Measurements from ENCODE around the gene COL18A1. TPM values are rescaled to one million over a fixed set of nuclear protein-coding genes. Genes with fewer than 3 reads are reported as not detected.

Gene COL18A1
- total RNA-seq, 1 experiment from 2014 or later: 353 TPM

DNA sequence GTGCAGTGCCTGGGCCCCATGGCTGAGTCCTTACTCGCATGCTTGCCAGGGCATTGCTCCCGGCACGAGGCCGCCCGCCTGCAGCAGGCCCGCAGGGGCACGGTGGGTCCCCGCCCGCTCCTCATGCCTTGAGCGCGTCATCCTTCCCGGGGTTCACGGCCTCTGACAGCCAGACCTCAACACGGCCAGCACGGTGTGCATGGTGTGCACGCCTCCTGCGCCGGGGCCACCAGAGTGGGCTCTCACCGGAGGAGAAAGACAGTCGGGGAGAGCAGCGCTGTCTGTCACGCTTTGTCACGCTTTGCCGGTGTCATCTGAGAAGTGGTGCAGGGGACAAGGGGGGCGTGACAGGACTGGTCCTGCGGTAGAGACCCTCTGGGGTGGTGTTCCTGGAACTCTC is 11.9 kb upstream of the COL18A1 start:
- in situ Hi-C loops (cut with HindIII; ENCODE audit: low sequenced_read_pairs): no loop called here
- no peak for DNase-seq (ENCODE audit: low spot score)

DNA sequence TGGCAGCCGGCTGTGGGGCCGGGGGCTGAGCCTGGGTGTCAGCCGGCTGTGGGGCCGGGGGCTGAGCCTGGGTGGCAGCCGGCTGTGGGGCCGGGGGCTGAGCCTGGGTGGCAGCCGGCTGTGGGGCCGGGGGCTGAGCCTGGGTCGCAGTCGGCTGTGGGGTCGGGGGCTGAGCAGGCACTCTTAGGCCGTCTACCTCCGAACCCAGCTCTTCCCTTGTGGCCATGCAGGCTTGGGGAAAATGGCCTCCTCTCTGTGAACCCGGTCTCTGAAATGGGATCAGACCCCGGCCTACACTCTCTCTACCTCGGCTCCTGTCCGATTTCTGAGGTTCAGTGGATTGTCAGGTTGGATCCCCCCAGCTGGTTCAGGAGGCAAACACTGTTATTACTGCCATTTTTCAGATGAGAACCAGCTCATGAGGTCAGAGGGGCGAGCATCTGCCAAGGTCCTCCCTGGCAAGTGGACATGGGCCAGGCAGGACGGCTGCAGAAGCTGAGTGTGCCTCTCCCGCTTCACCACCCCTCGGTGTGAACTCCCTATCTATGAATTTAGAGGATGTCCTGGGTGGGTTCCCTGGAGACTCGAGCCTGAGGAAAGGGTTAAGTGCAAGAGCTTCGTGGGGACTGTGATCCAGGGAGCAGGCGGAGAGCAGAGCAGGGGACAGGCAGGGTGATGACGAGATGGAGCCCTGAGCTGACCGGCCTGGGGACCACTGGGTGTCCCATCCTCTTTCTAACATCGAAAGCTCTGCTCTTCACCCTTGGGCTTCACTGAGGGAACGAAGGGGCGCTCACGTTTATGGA is 10.9 kb upstream of the COL18A1 start:
- in situ Hi-C loops (cut with HindIII; ENCODE audit: low sequenced_read_pairs): no loop called here
- no peak for DNase-seq (ENCODE audit: low spot score)

DNA sequence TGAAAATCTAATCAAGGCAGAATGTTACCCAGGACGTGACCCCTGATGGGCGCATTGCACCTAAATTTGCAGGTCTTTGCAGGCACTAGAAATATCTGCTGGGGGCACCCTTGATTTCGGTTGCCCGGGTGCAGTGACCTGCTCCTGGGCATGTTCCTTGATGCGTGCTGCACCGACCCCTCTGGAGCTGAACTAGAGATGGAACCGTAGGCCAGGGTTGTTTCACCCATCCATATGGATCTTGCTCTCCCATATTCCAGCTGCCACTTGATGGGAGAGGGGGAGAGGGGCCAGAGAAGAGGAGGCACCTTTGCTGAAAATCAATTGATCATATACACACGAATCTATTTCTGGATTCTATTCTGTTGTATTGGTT is 8.4 kb upstream of the COL18A1 start:
- in situ Hi-C loops (cut with HindIII; ENCODE audit: low sequenced_read_pairs): no loop called here
- no peak for DNase-seq (ENCODE audit: low spot score)

DNA sequence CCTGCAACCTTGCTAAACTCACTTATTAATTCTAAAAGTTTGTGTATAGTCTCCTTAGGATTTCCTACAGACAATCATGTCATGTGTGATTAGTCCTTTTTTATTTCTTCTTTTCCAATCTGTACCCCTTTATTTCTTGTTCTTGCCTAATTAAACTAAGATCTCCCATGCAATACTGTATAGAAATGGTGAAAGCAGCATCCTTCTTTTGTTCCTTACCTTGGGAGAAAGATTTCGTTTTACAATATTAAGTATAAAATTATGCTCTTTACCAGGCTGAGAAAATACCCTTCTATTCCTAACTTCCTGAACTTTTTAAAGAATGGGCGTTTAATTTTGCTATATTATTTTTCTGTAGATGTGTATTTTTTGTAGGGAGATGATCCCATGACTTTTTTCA is 7.6 kb upstream of the COL18A1 start:
- in situ Hi-C loops (cut with HindIII; ENCODE audit: low sequenced_read_pairs): no loop called here
- no peak for DNase-seq (ENCODE audit: low spot score)

DNA sequence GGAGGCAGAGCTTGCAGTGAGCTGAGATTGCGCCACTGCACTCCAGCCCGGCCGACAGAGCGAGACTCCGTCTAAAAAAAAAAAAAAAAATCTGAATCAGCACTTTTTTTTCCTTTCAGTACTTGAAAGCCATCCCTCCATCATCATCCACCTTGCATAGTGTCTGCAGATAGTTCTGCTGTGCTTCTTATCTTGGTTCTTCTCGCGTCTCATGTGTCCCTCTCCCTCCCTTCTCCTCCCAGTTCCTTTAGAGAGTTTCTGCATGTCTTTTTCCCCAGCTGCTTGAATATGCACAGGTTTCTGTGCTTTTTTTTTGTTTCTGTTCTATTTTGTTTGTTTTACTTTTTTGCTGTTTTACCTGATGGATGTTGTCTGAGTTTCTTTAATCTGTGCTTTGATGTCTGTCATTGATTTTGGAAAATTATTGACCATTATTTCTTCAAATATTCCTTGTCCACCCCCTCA is 3.9 kb upstream of the COL18A1 start:
- in situ Hi-C loops (cut with HindIII; ENCODE audit: low sequenced_read_pairs): no loop called here
- DNase-seq (ENCODE audit: low spot score): no peak

DNA sequence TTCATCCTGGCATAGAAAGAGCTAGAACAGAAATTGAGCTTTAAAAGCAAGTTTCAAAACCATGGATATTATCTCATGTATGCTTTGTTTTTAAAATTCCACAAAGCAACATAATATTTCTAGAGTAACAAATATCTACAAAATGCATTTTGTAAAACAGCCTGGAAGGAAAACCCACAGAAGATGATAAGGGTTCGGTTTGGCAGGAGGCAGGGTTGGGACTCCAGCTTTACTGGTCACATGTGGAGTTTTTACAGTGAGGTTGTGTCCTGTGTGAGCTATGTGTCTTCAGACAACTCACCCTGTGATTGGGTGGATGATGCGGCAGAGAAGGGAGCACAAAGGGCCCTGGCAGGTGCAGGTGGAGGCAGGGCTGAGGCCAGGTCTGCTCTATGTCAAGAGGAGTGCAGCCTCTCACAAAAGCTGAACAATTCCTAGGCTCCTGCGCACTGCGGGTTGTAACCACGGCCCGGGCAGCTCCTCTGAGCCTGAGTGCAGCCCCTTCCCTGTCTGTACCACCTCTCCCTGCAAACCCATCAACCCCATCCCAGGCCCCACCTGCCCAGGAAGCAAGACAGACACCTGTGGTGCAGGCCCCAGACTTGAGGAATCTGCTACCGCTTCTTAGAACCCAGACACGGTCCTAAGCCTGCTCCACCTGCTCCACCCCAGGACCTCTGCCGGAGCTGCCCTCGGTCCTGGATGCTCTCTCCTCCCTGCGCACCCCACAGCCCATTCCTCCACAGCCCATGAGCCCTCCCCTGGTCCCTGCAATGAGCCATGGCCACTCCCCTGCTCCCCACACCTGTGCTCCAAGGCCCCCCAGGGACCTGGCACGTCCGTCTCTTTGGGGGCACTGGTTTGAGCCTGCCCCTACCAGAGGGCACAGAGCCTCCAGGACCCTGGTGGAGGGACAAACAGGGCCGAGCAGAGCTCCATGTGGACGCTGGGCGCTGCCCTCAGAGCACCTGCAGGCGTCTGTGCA is 2.8 kb upstream of the COL18A1 start:
- no peak for DNase-seq (ENCODE audit: low spot score)
- in situ Hi-C loops (cut with HindIII; ENCODE audit: low sequenced_read_pairs): no loop called here

DNA sequence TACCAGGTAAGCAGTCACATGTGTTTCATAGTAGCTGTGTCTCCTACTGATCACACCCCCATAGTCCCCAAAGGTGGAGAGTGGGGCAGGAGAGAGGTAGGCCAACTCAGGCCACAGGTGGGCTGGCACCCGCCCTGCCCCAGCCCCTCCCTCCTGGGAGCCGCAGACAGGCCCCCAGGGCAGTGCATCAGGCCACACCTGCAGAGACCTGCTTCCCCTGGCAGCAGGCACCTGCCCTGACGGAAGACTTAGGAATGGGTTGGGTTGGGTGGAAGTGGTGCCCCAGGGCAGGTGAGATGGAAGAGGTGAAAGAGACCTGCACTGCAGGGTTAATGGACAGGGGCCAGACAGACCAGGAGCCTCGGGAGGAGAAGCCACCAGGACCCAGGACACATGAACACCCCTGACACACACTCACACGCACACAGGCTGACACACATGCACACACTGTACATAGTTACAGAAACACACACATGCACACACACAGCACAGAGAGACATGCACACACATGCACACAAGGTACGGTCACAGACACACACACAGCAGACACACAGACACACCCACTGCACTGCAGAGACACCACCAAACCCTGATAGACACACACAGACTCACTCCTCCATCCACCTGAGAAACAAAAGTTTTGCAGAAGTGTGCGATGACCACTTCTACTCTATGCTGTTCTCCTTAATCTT is 1.7 kb upstream of the COL18A1 start:
- in situ Hi-C loops (cut with HindIII; ENCODE audit: low sequenced_read_pairs): no loop called here
- no peak for DNase-seq (ENCODE audit: low spot score)

DNA sequence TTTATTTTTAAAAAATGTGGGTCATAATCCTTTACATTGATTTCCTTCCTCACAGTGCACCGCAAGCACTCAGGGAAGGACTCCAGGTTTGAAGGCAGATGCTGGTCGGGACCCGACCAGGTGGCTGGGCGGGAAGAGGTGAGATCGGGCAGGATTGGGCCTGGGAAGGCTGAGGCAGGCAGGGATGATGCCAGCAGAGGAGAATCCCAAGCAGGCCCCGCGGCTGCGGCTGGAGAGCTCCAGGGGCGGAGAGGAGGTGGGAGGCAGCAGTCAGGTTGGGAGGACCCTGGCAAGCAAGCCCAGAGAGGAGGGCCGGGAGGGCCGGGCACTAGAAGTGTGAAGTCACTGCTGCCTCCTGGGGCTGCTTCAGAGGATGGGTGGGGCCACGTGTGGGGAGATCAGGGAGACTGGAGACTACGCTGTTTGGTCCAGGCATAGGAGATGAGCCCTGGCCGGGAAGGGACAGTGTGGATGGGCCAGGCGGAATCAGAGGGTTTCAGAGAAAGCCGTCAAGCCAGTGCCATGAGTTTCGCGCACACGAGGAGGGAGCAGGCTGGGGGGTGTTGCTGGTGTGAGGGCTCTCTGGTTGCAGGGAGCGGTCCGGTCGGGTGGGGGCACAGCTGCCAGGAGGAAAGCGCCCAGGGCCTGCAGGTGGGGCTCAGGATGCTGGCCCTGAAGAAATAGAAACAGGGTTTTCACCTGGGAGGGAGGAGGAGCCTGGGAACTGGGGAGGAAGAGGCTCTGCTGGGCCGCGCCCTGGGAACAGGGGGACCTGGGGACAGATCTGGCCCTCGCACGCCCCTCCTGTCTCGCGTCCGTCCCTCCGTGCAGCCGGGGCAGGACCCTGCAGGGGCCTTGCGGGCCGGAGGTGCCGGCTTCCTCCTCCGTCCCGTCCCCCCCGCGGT is 888 bp upstream of the COL18A1 start:
- in situ Hi-C loops (cut with HindIII; ENCODE audit: low sequenced_read_pairs): no loop called here
- no peak for DNase-seq (ENCODE audit: low spot score)

DNA sequence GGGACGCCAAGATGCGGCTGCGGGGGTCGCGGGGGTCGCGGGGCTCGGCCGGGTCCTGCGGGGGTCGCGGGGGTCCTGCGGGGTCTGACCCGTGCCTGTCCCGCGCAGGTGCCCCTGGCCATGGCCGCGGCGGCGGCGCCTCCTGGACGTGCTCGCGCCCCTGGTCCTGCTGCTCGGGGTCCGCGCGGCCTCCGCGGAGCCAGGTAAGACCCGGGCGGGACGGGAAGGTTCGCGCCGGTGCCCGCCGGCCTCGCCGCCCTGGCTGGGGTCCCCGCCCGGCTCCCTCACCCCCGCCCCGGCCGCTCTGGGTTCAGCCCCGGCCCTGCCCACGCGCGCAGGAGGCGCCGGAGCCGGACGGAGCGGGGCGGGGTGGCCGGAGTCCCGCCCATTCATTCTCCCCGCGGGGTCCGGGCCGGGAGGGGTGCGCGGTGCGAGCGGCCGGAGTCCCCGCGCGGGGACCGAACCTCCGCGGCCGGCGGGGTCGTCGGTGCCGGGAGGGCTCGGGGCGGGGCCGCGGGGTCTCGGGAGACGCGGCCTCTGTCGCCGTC is 380 bp downstream of the COL18A1 start:
- no peak for DNase-seq (ENCODE audit: low spot score)
- in situ Hi-C loops (cut with HindIII; ENCODE audit: low sequenced_read_pairs): no loop called here

DNA sequence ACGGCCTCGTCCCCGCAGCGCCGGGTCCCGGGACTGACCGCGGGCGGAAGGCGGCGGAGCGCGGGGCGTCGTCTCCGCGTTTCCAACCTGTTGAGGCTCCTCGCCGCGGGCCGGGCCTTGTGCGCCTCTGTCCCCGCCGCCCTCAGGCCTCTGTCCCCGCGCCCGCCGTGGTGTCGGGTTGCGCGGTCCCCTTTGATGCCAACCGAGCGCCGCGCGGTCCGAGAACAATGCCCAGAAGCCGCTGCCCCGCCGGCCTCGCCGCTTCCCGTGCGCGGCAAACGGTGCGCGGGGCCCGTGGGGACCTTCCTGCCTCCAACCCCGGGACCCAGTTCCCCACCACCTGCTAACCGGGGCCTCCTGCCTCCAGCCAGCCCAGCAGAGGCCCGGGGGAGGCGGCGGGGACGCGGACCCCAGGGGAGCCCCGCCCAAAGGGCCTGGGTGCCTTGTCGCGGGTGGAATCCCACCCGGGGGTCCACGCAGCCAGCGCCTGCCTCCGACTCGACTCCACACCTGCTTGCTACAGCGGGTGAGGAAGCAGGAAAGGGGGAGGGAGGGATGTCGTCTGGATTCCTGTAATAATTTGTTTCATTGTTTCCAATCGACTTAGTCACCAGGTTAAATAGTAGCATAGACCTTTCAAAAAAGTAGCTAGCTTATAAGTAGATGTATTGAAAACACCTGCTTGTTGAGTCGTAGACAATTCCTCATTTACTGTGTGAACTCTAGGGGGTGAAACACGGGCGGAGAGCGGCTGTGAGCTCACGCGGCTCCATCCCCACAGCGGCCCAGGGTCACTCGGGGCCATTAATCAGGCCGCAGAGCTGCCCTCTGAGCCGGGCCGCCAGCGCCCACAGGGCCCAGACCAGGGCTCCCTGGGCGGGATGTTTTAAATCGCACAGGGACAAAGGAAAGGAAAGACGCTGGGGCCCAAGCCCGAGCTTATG is 1.1 kb downstream of the COL18A1 start:
- in situ Hi-C loops (cut with HindIII; ENCODE audit: low sequenced_read_pairs): no loop called here
- DNase-seq (ENCODE audit: low spot score): no peak

DNA sequence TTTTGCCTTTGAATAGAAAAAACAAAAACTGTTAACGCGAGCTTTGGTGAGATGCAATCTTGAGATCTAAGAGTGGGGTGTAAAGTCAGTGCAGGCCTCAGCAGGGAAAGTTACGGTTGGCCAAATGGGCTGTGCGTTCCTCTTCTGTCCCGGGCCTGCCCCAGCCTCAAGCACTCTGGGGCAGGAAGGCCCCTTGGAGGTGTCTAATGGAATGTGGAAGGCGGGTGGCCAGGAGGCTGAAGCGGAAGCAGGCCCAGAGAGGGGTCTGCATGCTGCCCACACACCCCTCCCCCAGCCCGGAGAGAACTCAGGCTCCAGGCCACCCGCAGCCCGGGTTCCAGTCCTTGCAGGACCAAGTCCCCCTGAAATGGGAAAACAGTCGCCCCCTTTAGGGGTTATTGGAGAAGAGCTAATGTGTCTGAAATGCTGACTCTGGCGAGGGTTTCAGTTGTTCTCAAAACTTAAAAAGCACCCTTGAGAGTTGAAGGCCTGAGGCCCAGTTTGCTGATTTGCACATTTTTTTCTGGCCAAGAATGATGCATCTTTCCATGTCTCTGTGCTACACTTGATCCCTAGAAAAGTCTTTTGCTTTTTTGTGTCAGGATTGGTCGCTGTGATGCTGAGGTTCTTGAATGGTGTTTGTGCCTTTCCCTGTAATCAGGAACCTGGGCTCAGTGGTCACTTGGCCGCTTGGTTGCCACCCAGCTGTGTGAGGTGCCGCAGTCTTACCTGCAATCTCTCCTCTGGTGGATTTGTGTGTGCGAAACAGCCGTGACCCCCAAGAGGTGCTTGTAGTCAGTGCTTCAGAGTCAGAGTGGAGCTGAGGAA is 2.0 kb downstream of the COL18A1 start:
- in situ Hi-C loops (cut with HindIII; ENCODE audit: low sequenced_read_pairs): no loop called here
- DNase-seq (ENCODE audit: low spot score): peak; percentile 22

DNA sequence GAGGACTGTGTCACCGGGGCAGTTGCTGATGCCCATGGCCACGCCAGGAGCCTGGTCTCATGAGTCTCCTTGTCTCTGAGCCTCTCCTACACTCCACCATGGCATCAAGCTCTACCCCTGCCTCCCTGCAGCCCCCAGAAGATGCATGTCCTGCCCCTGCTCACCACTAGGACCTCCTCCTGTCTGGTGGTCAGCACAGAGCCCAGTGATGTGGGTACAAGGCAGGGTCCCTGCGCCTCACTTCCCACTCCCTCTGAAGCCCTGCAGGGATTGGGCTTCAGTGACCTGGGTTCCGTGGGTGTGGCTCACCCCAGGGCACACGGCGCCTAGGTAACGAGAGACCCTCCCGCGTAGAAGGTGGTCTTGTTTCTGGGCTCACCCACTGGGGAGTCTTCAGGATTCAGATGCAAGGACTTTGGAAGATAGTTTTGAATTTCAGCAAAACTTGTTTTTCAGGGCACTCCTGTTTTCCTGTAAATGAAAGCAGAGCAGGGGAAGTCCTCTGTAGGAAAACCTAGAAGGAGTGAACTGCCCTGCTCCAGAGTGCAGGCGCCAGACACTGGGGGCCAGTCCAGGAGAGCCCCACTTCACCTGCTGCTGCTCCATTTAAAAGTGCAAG is 2.8 kb downstream of the COL18A1 start:
- DNase-seq (ENCODE audit: low spot score): no peak
- in situ Hi-C loops (cut with HindIII; ENCODE audit: low sequenced_read_pairs): no loop called here

DNA sequence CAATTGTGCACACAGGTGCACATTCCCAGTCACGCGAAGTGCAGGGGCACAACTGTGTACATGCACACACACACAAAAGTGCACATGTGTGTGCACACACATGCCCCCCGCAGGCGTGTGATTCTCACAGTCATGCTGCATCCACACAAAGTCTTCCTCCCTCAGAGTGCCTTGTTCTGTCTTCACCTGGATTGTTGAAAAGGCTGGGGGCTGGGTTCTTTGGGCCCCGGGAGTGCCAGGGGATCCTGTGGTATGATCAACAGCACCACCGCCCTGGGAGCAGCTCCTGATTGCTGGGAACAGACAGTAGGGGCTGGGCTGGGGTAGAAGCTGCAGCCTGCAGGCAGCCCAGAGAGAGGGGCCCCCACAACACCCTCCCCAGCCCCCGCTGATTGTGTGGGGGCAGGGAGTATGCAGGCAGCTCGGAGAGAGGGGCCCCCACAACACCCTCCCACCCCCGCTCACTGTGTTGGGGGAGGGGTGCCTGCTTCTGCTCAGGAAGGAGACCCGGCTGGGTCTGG is 3.4 kb downstream of the COL18A1 start:
- no peak for DNase-seq (ENCODE audit: low spot score)
- in situ Hi-C loops (cut with HindIII; ENCODE audit: low sequenced_read_pairs): no loop called here

DNA sequence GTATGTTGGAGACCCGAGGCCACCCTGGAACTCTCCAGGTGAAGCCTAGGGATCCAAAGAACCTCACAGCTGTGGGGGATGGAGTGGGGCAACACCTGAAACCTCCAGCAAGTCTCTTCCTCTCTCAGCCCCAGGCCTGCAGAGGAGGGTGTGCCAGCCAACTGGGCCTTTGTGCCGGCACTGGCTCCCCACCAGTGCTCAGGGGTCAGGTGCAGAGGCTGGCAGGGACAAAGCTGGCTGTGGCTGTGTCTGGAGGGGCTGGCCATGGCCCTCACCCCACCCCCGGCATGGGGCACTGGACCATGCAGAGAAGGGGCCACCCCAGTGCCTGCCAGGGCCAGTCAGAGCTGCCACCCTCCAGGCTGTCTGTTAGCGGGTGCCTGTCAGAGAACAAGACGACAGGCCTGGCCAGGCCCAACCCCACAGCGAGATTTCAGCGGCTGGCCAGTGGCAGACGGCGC is 3.9 kb downstream of the COL18A1 start:
- no peak for DNase-seq (ENCODE audit: low spot score)
- in situ Hi-C loops (cut with HindIII; ENCODE audit: low sequenced_read_pairs): no loop called here

DNA sequence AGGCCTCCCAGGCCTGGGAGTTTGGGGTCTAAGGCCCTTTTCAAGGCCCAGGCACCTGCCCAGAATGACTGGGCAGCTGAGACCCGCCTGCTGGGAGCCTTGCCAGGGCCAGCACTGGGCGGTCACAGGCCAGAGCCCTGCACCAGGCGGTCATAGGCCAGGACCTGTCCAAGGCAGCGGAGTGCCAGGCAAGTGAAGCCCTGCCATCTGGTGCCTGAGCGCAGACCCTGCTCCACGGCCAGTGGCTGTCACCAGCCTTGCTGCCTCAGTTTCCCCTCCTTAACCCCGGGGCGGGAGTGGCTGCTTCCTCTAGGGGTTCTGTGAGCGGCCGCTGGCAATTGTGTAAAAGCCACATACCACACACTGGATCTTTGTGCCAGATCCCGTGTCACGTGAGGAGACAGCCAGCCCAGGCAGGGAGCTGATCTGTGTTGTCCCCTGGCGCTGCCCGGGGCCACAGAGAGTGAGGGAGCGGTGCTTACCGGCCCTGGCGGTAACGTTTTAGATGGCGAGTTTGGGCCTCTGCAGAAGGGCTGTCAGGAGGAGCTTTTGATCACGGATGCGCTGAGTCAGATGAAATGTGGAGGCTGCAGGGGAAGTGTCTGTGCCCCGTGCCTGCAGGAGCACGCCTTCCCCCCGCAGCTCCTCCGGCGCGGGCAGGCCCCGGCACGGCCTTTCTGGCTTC is 4.6 kb downstream of the COL18A1 start:
- in situ Hi-C loops (cut with HindIII; ENCODE audit: low sequenced_read_pairs): no loop called here
- DNase-seq (ENCODE audit: low spot score): no peak
